HG02938 (cell line): ENCODE measurements around the gene KIAA0408.

ENCODE experiments used
- ATAC-seq: cut with Tn5 transposase; IDR thresholded peaks from one replicate; pipeline ENCODE4 v1.9.1; 2021; ENCODE audit warnings: mild to moderate bottlenecking, moderate library complexity; ENCODE audit not compliant: unreplicated experiment

KIAA0408 gene

DNA sequence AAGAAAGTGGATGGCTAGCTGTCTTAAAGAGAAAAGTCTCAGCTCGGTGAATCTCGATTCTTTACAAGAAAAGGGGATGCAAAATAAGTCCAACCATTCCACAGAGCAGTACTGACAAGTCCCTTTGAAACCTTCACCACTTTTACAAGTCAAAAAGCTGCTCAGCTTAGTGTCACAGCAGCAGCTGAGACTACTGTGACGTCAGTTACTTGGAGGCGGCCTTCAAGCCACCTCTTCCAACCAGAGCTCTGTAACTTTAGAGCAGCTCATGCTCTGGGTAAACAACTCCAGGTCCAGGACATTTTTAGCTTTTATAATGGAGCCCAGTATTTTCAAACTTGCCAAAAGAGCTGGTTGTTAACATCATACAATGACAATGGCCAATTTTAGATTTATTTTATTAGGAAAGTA is at the start of gene KIAA0408:
KIAA0408 (minus strand) TSS at position 159 of the 411 bp plus-strand sequence. CDS start 5,408 bp downstream, outside the sequence.
- no peak for ATAC-seq

DNA sequence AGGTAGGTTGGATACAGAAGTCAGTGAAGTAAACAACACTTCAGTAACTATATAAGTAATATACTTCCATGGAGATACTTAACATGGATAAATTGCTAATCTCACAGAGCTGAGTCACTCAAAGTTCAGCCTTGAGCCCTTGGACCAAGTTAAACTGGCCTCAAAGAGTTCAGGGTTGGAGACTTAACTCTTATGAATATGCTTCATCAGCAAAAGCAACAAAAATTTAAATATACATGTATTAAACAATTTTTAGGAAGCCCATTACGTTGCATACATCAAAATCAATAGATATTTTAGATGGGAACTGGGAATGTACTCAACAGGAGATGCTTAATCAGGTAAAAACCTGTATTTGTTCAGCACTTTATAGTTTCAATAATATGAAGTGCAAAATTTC is 47.7 kb upstream of the KIAA0408 start:
- ATAC-seq = no peak

DNA sequence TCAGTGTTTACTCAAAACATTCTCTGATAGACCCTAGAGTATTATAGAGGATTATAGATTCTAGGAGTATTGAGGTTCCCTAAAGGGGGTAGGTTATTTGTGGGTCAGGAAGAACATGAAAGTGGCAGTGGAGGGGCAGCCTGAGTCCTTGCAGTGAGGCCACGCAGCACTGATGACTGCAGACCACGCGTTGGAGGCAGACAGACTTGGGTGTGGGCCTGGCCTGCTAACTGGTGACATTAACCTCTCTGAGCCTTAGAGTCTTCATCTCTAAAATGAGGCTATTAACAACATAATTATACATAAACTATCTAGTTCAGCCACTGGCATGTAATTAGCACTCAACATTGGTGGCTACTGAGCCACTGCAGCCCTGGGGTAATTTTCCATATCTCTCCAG is 43.8 kb upstream of the KIAA0408 start:
- ATAC-seq = no peak

DNA sequence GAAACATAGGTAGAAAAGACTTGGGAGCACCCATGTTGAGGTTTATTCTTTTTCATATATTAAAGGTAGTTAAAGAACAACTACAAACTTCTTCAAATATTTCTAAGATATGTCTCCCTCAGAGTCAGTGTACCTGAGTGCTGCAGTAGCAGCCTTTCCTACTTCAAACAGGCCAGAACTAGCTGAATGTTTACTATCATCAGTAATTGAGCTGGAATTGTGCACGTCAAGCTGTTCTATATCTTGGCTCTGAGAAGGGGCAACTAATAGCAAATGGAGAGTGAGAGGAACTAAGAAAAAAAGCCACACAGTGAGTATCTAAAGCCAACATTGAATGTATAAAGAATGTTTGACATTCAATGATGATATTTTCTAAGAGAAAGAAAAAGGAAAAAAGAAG is 38.2 kb upstream of the KIAA0408 start:
- ATAC-seq = no peak

DNA sequence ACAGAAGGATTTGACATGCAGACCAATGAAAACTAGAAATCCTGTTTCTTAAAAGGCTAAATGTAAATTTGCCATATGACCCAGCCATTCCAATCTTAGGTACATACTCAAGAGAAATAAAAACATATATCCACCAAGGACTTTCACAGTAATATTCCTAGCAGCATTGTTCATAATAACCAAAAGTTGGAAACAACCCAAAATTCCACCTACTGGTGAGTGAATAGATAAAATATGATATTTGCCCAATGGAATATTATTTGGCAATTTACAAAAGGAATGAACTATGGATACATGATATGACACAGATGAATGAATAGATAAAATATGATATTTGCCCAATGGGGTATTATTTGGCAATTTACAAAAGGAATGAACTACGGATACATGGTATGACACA is 37.3 kb upstream of the KIAA0408 start:
- ATAC-seq = no peak

DNA sequence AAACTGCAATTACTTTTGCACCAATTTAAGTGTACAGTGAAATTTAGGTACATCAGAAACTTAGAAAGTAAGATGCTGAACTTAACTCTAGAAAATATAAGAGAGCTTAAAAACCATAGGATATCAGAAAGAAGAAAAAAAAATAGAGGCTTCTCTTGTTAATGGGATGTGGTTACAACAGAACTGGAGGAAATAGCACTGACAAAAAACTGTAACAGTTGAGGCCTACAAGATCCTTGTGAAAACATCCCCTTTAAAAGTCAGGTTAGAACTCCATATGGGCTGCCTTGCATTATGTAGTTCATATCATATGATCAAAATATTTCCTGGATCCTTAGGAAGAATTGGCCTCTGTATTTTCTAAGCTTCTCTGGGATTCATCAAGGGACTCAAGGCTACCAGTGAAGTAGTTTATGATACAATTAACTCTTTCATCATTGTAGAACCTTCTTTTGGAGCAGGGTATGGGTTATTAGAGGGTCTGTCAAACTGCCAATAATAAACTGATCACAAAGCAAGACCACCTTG is 35.1 kb upstream of the KIAA0408 start:
- no peak for ATAC-seq

DNA sequence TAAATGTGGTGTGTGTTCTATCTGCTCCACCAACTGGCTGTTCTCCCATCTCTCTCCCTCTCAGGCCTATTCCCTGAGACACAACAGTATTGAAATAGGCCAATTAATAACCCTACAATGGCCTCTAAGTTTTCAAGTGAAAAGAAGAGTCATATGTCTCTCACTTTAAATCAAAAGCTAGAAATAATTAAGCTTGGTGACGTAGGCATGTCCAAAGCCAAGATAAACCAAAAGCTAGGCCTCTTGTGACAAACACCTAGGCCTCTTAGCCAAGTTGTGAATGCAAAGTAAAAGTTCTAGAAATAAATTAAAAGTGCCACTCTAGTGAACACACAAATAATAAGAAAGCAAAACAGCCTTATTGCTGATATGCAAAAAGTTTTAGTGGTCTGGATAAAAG is 30.1 kb upstream of the KIAA0408 start:
- ATAC-seq = no peak

DNA sequence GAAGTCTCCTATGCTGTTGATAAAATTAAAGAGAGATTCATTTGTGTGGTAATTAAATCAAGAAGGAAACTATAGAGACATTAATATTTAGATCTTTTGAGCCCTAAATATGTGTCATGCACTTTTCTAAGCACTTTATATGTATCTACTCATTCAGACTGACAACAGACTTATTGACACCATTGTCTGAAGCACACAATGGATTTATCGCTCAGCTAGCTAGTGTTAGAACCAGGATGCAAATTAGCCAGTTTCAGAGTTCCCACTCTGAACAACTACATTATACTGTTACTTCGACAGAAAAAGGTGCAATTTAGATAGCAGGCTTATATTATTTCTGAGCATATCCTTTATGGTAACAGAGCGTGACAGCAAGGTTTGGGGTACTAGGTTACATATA is 27.7 kb upstream of the KIAA0408 start:
- no peak for ATAC-seq

DNA sequence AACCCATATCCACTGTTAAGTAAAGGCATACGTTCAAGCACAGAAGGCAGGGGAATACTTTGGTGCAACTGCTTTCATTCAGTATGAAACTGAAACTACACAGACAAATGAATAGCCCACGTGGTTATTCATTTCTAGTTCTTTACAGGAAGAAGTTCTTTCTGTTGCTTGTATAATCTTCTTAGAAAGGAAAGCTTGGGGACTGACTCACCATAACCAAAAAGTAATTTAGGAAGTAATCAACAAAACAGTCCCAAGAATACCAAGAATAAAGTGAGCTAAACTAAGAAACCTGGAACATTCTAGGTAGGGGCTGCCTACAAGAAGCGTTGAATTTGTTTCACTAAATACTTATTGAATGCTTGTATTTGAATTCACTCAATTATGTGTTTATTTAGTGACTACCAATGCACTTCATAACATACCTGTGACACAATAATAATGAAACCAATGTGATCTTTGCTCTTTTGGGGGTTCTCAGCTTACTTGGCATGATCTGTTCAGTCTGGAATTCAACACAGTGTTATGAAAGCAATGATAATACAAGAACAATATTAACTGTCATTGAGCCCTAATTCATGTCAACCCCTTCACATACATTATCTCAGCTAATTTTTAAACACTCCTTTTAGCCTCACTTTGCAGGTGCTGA is 25.1 kb upstream of the KIAA0408 start:
- ATAC-seq = peak; percentile 99

DNA sequence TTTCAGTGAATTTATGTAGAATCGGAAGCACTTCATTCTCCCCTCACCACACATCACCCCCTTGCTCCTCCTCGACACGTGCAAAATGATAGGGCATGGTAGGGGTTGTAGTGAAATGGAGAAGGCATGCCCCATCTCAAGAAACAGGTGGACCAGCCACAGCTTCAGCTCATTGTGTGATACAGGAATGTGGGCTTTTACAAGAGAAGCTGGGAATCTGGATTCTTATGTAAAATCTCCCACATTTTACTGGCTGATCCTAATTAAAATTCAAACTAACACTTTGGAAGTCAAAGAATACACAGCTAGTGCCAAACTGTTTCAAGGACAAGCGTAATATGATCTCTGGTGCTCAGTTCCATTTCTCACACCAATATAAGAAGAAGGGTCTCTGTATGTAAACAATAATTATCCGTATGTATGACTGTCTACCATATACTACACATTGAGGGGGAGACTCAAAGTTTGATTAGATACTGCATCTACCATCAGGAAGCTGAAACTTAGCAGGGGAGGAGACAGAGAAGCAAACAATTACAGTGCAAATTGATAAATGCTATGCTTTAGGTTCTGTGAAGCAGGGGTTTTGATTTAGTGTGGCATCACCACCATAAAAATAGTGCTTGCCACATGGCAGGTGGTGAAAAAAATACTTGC is 24.3 kb upstream of the KIAA0408 start:
- peak; percentile 29 for ATAC-seq

DNA sequence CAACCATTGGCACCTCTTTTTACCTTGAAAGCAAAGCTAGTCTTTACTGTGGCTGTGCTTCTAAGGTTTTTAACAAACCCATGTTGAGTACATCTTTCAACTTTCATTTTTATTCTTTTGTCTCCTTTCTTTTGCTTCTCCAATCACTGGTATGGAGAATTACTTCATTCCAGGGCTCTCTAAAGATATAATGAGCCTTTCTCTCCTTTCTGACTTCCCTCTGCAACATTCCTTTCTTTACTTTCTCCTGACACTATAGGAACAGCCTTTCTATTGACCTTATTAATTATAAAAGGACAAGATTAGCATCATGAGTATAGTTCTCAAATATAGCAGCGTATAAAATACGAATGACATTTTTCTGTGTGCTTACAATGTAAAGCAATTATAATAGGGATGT is 23.1 kb upstream of the KIAA0408 start:
- ATAC-seq = no peak

DNA sequence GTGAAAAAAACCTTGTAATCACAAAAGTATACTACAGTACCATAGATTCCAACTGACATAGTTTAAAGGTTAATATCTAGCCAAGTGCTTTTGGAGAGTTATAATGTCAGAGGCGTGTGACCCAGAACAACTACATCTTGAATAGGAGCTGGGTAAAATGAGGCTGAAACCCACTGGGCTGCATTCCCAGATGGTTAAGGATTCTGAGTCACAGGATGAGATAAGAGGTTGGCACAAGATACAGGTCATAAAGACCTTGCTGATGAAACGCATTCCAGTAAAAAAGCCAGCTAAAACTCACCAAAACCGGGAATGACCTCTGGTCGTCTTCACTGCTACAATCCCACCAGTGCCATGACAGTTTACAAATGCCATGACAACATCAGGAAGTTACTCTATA is 22.4 kb upstream of the KIAA0408 start:
- no peak for ATAC-seq

DNA sequence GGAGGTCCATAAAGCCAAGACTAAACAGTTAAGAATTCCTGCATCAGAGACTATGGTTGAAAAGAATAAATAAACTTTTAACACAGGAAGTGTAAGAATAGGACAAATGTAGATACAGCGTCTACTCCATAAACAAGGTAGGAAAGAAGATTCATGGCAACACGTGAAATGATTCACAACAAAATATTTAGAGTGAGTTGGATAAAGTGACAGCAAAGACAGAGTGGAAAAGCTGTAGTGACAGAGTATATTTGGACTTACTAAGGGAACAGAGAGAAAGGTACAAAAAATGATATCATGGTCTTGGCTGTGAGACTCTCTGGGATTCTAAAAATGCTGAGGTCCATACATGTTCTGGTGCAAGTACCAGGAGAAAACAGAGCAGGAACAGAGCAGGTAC is 21.9 kb upstream of the KIAA0408 start:
- ATAC-seq = no peak

DNA sequence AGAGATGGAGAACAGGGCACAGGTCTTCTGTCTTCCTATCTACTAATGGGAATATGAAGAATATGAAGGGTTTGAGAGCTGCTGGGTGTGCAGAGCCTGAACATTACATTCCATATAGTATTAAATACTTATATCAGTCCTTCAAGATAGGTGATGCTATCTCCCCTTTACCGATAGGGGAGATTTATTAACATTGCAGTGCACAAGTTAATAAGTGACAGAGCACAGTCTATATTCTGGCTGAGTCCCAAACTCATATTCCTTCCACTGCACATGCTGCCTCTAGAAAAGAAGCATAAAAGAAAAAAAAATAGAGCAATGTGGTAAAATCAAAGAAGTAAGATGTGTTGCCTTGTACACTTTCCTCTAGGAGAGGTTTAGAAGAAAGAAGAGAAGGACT is 18.5 kb upstream of the KIAA0408 start:
- ATAC-seq = no peak

DNA sequence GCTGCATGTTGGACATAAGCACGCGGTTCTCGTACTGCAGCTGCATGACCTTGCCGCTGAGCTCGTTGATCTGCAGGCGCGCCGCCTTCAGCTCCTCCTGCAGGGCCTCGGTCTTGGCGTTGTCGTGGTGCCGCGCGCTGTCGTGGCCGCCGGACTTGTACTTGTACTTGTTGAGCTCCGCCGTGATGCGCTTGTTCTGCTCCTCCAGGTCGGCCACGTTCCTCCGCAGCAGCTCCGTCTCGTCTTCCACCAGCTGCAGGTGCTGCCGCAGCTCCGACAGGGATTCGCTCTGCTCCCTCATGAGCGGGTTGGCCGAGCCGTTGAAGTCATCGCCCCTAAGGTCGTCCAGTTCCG is 16.6 kb upstream of the KIAA0408 start:
- no peak for ATAC-seq

DNA sequence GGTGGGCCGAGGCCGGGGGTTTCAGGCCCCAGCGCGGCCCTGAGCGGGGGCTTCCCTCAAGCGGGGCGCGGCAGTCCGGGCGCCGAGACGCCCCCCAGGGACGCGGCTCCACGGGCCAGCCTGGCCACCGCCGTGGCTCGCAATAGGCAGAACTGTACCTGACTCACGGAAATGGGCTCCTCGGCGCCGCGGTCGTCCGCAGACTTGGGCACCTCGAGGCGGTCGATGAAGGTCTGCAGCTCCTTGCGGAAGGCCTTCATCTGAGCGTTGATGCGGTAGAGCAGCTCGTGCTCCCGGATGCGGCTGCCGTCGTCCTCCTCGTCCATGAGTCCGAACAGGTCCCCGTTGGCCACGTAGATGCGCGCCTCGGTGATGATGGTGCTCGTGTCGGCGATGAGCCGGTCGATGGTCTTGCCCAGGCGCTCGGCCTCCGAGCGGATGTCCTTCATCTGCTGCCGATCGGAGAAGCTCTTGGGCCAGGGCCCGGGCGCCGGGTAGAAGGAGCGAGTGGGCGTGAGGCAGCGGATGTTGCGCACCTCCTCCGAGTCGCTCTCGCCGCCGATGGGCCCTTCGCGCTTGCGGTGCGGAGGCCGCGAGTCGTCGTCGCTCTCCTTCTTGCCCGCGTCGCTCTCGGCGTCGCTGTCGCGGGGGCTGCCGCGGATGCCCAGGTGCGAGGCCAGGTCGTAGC is 16.1 kb upstream of the KIAA0408 start:
- ATAC-seq = no peak

DNA sequence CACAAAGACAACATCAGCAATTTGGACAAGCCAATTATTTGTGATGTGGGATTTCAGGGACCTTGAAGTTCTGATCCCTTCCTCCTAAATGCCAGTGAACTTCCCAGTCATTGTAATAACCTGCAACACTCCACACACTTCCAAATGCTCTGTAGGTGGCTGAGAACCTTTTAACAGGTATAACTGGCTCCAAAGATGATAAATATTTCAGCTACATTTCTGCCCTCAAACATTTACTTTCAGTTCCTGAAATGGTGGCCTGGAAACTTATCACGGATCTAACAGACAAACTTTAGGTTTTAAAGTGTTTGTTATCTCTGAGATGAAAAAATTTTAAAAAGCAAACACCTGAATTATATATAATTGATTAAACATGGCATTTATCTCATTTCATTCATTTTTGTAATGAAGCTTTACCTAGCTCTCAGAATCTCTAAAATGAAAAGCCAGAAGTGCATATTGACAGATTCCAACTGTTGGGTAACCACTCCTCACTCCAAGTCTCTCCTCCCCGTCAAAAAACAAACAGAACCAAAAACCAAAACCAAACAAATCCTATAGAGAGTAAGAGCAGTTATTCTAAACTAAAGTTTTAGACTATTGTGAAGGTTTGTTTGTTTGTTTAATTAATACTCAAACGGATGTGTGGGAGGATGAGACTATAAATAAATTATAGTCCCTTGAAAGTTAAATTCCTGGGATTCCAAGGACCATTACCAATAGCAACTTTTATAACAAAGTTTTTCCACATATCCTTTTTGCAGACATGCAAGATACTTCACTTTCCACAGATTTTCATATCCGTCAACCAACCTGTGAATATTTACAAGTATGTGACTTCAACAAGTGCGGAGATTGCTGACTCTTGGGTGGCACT is 12.4 kb upstream of the KIAA0408 start:
- no peak for ATAC-seq

DNA sequence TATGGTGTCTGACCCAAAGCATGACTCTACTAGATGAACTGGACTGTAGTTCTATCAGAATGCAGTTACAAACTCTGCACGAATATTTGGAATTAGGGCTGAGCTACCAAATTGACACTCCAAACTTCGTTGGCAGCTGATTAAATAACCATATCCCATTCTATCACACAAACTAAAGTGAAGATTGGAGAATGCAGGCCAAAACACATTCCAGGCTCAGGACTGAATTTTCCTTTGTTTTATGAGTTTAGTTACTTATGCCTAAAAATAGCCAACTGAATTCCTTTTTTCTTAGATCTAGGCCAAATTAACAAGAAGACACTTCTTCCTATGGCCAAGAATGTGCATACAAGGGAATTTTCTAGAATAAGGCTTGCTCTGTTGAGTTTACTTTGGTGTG is 9.7 kb upstream of the KIAA0408 start:
- no peak for ATAC-seq

DNA sequence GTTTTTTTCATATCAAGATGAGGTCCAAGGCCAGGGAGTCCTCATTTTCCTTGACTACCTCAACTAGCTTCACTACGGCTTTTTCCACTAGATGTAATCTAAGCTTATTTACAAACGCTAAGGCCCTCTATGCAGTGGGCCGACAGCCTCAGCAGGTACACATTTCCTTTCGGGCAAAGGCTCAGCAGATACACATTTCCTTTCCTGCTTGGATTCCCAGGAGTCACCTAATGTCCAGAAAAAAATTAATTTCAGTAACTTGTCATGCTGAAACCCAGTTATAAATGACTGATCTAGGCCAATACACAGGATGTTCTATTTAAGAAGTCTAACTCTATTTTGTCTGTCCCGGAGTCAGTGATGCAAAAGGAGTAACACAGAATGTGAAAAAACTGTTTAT is 7.2 kb upstream of the KIAA0408 start:
- ATAC-seq = no peak

DNA sequence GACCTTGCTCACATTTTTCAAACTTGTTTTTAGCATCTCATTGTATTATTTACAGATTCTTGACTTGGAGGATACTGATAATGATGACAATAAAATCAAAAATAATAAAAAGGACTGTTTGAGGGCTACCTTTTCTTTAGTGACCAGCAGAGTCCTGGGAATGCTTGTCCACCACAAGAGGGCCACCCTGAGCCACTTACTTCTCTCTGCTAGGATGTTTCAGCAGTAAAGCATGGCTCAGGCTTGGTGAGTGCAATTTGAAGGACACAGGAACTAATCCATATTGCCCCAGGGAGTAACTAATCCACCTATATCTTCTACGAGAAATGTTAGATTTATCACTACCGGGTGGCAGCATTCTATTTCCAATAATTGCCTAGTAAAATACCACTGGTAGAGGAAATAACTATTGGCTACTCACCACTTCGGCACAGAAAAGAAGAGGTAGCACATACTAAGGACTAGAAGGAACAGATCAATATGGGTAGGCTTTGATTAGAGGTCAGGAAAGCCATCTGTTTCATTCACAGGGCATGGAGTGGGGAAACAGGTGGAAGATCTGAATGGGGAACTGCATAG is 5.8 kb upstream of the KIAA0408 start:
- ATAC-seq = peak; percentile 78
